ENCODE measurements around the gene CCNJL. TPM values are rescaled to one million over a fixed set of nuclear protein-coding genes. Genes with fewer than 3 reads are reported as not detected.

Gene CCNJL
- total RNA-seq, 1 donor from 2014 or later = 9.4 TPM

GRCh38 chr5:160353379-160353778, 41.0 kb upstream of the CCNJL start:
- H3K4me1 ChIP-seq = no peaks in the 10 kb centered on the region
- H3K4me3 ChIP-seq = no peak overlapping the region
- TF ChIP-seq EZH2phosphoT487 (IDR thresholded peaks at IDR 0.05) (no peak), EZH2 (IDR thresholded peaks at IDR 0.05) (no peak)
- TF ChIP-seq, protein P1, sequence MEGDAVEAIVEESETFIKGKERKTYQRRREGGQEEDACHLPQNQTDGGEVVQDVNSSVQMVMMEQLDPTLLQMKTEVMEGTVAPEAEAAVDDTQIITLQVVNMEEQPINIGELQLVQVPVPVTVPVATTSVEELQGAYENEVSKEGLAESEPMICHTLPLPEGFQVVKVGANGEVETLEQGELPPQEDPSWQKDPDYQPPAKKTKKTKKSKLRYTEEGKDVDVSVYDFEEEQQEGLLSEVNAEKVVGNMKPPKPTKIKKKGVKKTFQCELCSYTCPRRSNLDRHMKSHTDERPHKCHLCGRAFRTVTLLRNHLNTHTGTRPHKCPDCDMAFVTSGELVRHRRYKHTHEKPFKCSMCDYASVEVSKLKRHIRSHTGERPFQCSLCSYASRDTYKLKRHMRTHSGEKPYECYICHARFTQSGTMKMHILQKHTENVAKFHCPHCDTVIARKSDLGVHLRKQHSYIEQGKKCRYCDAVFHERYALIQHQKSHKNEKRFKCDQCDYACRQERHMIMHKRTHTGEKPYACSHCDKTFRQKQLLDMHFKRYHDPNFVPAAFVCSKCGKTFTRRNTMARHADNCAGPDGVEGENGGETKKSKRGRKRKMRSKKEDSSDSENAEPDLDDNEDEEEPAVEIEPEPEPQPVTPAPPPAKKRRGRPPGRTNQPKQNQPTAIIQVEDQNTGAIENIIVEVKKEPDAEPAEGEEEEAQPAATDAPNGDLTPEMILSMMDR (IDR thresholded peaks at IDR 0.05) = no peak
- no peaks in the 10 kb centered on the region for H3K79me2 ChIP-seq (ENCODE audit: low read depth)
- no peak overlapping the region for H3K9ac ChIP-seq
- H3K4me1 Mint-ChIP-seq = peaks cover 20% of the 10 kb centered on the region
- H2AFZ ChIP-seq (replicated peaks) = no peak overlapping the region
- H3K36me3 ChIP-seq = no peaks in the 10 kb centered on the region
- H3K9me3 ChIP-seq (ENCODE audit: low read depth) = no peaks in the 10 kb centered on the region
- H4K20me1 ChIP-seq (ENCODE audit: low read depth) = no peaks in the 10 kb centered on the region
- H3K27me3 Mint-ChIP-seq (ENCODE audit: insufficient read depth, low read depth) = peaks cover 3% of the 10 kb centered on the region
- no peaks in the 10 kb centered on the region for H3K9me3 Mint-ChIP-seq
- no peaks in the 10 kb centered on the region for H3F3A ChIP-seq (ENCODE audit: low read depth)
- peaks cover 2% of the 10 kb centered on the region for H3K36me3 Mint-ChIP-seq
- no peak overlapping the region for H3K27ac Mint-ChIP-seq
- no peaks in the 10 kb centered on the region for H3K27me3 ChIP-seq
- H3K4me3 Mint-ChIP-seq = no peak overlapping the region
- H3K27ac ChIP-seq = no peak overlapping the region
- no peak overlapping the region for H3K4me2 ChIP-seq
- DNase-seq (ENCODE audit: low spot score) = no peak

GRCh38 chr5:160352308-160352707, 39.9 kb upstream of the CCNJL start:
- TF ChIP-seq EZH2 (IDR thresholded peaks at IDR 0.05) (no peak), EZH2phosphoT487 (IDR thresholded peaks at IDR 0.05) (no peak)
- TF ChIP-seq, protein P1 (IDR thresholded peaks at IDR 0.05) = no peak
- Histone ChIP-seq H3K27me3 (no peaks in the 10 kb centered on the region), H3K4me1 (no peaks in the 10 kb centered on the region), H2AFZ (replicated peaks) (no peak overlapping the region), H3K4me2 (no peak overlapping the region), H3F3A (ENCODE audit: low read depth) (no peaks in the 10 kb centered on the region), H3K79me2 (ENCODE audit: low read depth) (no peaks in the 10 kb centered on the region), H3K36me3 (no peaks in the 10 kb centered on the region), H3K9ac (no peak overlapping the region), H3K27ac (no peak overlapping the region), H3K9me3 (ENCODE audit: low read depth) (no peaks in the 10 kb centered on the region), H4K20me1 (ENCODE audit: low read depth) (no peaks in the 10 kb centered on the region), H3K4me3 (no peak overlapping the region)
- H3K36me3 Mint-ChIP-seq = peaks cover 3% of the 10 kb centered on the region
- peaks cover 3% of the 10 kb centered on the region for H3K27me3 Mint-ChIP-seq (ENCODE audit: insufficient read depth, low read depth)
- H3K27ac Mint-ChIP-seq = no peak overlapping the region
- H3K9me3 Mint-ChIP-seq = no peaks in the 10 kb centered on the region
- peaks cover 18% of the 10 kb centered on the region for H3K4me1 Mint-ChIP-seq
- H3K4me3 Mint-ChIP-seq = no peak overlapping the region
- DNase-seq (ENCODE audit: low spot score) = no peak

DNA sequence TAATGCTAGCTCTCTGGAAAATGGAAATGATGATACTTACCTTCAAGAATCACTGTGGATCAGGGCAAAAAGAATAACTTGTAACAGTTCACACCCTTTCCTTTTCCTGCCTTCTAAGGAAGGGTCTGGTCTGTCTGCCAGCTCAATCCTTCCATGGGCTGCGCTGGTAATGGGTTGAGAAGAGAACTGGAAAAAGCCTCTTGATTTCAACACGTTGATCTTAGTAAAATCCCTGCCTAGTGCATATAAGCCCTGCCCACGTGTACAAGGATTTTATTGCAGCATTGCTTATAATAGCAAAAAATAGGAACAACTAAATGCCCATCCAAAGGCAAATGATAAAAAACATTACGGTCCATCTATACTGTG, 37.6 kb upstream of the CCNJL start:
- no peaks in the 10 kb centered on the region for H3F3A ChIP-seq (ENCODE audit: low read depth)
- H2AFZ ChIP-seq (replicated peaks) = no peak overlapping the region
- no peaks in the 10 kb centered on the region for H3K79me2 ChIP-seq (ENCODE audit: low read depth)
- no peak overlapping the region for H3K4me2 ChIP-seq
- no peak overlapping the region for H3K4me3 ChIP-seq
- no peak overlapping the region for H3K4me3 Mint-ChIP-seq
- H4K20me1 ChIP-seq (ENCODE audit: low read depth) = no peaks in the 10 kb centered on the region
- DNase-seq (ENCODE audit: low spot score) = no peak
- H3K9me3 Mint-ChIP-seq = no peaks in the 10 kb centered on the region
- peaks cover 2% of the 10 kb centered on the region for H3K27me3 Mint-ChIP-seq (ENCODE audit: insufficient read depth, low read depth)
- no peaks in the 10 kb centered on the region for H3K9me3 ChIP-seq (ENCODE audit: low read depth)
- H3K27ac ChIP-seq = no peak overlapping the region
- H3K36me3 Mint-ChIP-seq = peaks cover 3% of the 10 kb centered on the region
- peaks cover 2% of the 10 kb centered on the region for H3K4me1 Mint-ChIP-seq
- TF ChIP-seq EZH2 (IDR thresholded peaks at IDR 0.05) = no peak
- TF ChIP-seq, protein P1 (IDR thresholded peaks at IDR 0.05) = no peak
- no peak for TF ChIP-seq EZH2phosphoT487 (IDR thresholded peaks at IDR 0.05)
- H3K36me3 ChIP-seq = no peaks in the 10 kb centered on the region
- no peak overlapping the region for H3K27ac Mint-ChIP-seq
- peaks cover 3% of the 10 kb centered on the region for H3K4me1 ChIP-seq
- H3K27me3 ChIP-seq = no peaks in the 10 kb centered on the region
- H3K9ac ChIP-seq = no peak overlapping the region
